ENCODE data around the gene CNOT6L.

Gene CNOT6L

DNA sequence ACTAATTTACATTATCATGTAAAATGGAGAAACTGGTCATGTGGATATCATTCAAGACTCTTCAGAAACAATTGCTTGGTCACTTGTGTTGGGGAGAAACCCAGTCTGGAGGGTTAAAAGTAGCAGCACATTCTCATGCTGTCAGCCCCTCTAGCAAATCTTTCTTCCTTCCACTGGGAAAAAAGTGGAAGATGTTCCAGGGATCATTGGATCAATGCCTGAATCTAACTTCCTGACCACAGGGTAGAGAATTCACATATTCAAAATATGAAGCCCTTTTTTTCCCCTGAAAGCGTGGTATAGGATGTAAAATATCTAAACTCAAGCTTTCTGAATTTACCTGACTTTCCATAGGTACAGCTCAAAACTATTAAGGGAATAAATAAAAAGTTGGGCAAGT is 115.5 kb downstream of the CNOT6L start:
- POLR2A ChIA-PET = no interaction called here
- CTCF ChIA-PET = interaction anchor here (1.0 kb wide), 1 partner anchor 12 kb away, joined by 3 read pairs; no protein-coding TSS in a partner anchor
- TF ChIP-seq, protein P1, sequence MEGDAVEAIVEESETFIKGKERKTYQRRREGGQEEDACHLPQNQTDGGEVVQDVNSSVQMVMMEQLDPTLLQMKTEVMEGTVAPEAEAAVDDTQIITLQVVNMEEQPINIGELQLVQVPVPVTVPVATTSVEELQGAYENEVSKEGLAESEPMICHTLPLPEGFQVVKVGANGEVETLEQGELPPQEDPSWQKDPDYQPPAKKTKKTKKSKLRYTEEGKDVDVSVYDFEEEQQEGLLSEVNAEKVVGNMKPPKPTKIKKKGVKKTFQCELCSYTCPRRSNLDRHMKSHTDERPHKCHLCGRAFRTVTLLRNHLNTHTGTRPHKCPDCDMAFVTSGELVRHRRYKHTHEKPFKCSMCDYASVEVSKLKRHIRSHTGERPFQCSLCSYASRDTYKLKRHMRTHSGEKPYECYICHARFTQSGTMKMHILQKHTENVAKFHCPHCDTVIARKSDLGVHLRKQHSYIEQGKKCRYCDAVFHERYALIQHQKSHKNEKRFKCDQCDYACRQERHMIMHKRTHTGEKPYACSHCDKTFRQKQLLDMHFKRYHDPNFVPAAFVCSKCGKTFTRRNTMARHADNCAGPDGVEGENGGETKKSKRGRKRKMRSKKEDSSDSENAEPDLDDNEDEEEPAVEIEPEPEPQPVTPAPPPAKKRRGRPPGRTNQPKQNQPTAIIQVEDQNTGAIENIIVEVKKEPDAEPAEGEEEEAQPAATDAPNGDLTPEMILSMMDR (IDR thresholded peaks at IDR 0.05; ENCODE audit: control extremely low read depth, extremely low read depth, low read depth, missing control alignments) = no peak
- DNase-seq (ENCODE audit: extremely low spot score) = no peak

DNA sequence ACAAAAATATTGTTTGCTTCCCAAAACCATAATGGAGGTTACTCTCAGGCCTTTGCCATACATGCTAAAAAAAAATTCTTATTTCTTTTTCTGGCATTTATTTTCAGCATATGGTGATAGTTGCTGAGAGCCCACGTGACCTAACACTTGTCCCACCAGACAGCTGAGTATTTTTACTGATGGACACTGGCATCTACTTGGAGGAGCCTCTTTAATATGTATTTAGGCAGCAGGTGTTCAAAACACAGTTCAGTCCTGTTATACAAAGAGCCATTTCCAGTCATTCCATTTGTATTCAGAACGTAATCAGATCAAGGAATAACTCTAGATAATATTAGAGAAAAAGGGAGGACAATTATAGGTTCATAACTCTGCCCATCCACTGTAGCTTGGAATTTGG is 118.0 kb downstream of the CNOT6L start:
- no peak for DNase-seq (ENCODE audit: extremely low spot score)
- TF ChIP-seq, protein P1 (IDR thresholded peaks at IDR 0.05; ENCODE audit: control extremely low read depth, extremely low read depth, low read depth, missing control alignments) = no peak
- POLR2A ChIA-PET = no interaction called here
- CTCF ChIA-PET = no interaction called here

- POLR2A ChIA-PET = no interaction called here
- CTCF ChIA-PET = no interaction called here
- DNase-seq (ENCODE audit: extremely low spot score) = no peak
- TF ChIP-seq, protein P1 (IDR thresholded peaks at IDR 0.05; ENCODE audit: control extremely low read depth, extremely low read depth, low read depth, missing control alignments) = no peak
Observed at GRCh38 chr4:77699731-77700210, 119.4 kb downstream of the CNOT6L start.

DNA sequence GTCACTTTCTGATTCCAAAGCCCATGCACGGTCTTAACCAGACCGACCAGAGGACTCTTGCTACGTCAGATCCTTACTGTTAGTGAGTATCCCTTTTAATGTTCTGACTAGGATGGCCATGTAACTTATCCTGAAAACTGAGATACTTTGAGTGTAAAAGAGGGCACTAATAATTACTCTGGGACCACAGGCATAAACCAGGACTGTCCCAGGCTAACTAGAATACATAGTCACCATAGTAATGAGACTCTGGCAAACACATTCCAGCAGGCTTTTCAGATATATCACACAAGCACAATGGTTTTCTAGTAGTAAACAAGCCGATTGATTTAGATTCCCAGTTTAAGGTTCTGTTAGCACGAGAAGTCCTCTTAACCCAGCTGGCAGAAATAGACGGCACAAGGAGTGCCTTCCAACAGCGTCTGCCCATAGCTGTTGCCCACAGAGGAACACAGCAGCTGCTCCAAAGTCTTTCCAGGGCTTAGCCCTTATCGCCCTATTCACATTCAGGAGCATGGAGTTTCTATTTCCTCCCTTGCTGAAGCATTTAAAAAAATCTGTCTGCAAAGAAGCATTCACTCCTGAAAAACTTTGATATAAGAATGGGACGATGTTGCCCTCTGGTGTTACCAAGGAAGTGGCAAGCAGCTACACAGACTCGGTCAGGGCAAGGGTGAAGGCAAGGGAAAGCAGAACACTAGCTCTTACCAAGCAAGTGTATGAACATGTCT is 121.1 kb downstream of the CNOT6L start:
- no peak for DNase-seq (ENCODE audit: extremely low spot score)
- POLR2A ChIA-PET = no interaction called here

DNA sequence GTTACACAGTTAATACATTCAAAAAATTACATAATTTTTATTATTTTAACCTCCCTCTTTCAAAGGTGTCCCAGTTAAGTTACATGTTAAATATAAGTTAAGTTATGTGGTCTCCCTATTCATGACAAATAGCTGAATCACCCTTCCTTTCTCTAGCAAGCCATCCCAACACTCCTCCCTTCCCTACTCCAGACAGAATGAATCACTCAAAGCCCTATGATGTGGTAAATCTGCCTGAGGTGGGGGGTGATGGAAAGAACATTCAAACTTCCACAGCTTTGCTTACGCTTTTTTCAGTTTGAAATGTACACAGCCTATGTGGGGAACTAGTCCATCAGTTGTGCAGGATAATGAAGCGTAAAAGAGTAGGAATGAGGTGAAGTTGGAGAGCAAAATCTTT is 123.4 kb downstream of the CNOT6L start:
- TF ChIP-seq, protein P1 (IDR thresholded peaks at IDR 0.05; ENCODE audit: control extremely low read depth, extremely low read depth, low read depth, missing control alignments) = no peak
- CTCF ChIA-PET = no interaction called here
- POLR2A ChIA-PET = no interaction called here
- no peak for DNase-seq (ENCODE audit: extremely low spot score)

More for the DNA sequence above, 121.1 kb downstream of the CNOT6L start:
- TF ChIP-seq, protein P1 (IDR thresholded peaks at IDR 0.05; ENCODE audit: control extremely low read depth, extremely low read depth, low read depth, missing control alignments) = peak; percentile 1
- CTCF ChIA-PET = no interaction called here

- DNase-seq (ENCODE audit: extremely low spot score) = no peak
- POLR2A ChIA-PET = no interaction called here
- TF ChIP-seq, protein P1 (IDR thresholded peaks at IDR 0.05; ENCODE audit: control extremely low read depth, extremely low read depth, low read depth, missing control alignments) = no peak
- CTCF ChIA-PET = no interaction called here
Observed at GRCh38 chr4:77692847-77693432, 126.2 kb downstream of the CNOT6L start.

Data from GM10248 (cell line).